SK-N-SH treated with all-trans-retinoic acid at 6 μM for 48 hours (cell line): Measurements from ENCODE around the gene IFNA13.
"Not testable (repeated sequence)": the region's sequence is repeated elsewhere in the genome, so short reads cannot be mapped to it uniquely, and the experiment has no call there.

Source experiments
- ATAC-seq: fragments of 200-7000 bp; cut with Tn5 transposase; 3 replicates; pipeline ENCODE4 v1.9.1; 2020; ENCODE audit warnings: mild to moderate bottlenecking, moderate library complexity
- ARNTL ChIP-seq: fragments of 450-650 bp; formaldehyde crosslinking; IDR thresholded peaks from 2 replicates; pipeline ENCODE4 v1.5.0; 2020; ENCODE audit warnings: low read depth, mild to moderate bottlenecking, moderate library complexity, borderline replicate concordance
- ESRRG ChIP-seq: fragments of 250-450 bp; sonication (Bioruptor Pico); IDR thresholded peaks from 2 replicates; pipeline ENCODE4 v1.6.1; 2021; ENCODE audit warnings: mild to moderate bottlenecking
- GLIS3 ChIP-seq: fragments of 250-450 bp; sonication (Bioruptor Pico); IDR thresholded peaks from 2 replicates; pipeline ENCODE4 v1.5.0; 2020; ENCODE audit warnings: mild to moderate bottlenecking, moderate library complexity
- ISL1 ChIP-seq: fragments of 250-450 bp; sonication (Bioruptor Pico); IDR thresholded peaks from 2 replicates; pipeline ENCODE4 v2.1.2; 2022; ENCODE audit warnings: mild to moderate bottlenecking, moderate library complexity
- OSR1 ChIP-seq: fragments of 250-450 bp; sonication (Bioruptor Pico); IDR thresholded peaks from 2 replicates; pipeline ENCODE4 v1.8.0; 2022; ENCODE audit warnings: moderate library complexity, mild to moderate bottlenecking, inconsistent platforms
- PPARA ChIP-seq: fragments of 250-450 bp; sonication (Bioruptor Pico); IDR thresholded peaks from 2 replicates; pipeline ENCODE4 v1.5.0; 2020; ENCODE audit warnings: mild to moderate bottlenecking, borderline replicate concordance
- RARB ChIP-seq: fragments of 250-450 bp; sonication (Bioruptor Pico); IDR thresholded peaks from 2 replicates; pipeline ENCODE4 v1.8.0; 2021; ENCODE audit warnings: mild to moderate bottlenecking, moderate library complexity
- TCF4 ChIP-seq: fragments of 250-450 bp; sonication (Bioruptor Pico); IDR thresholded peaks from 2 replicates; pipeline ENCODE4 v1.8.0; 2021; ENCODE audit warnings: mild to moderate bottlenecking, moderate library complexity, borderline replicate concordance
- TOX ChIP-seq: fragments of 250-450 bp; sonication (Bioruptor Pico); IDR thresholded peaks from 2 replicates; pipeline ENCODE4 v1.8.0; 2021; ENCODE audit warnings: mild to moderate bottlenecking, moderate library complexity, borderline replicate concordance
- ZC3H10 ChIP-seq: fragments of 250-450 bp; sonication (Bioruptor Pico); IDR thresholded peaks from 2 replicates; pipeline ENCODE4 v1.5.1; 2021; ENCODE audit warnings: mild to moderate bottlenecking, moderate library complexity
- ZFP3 ChIP-seq: fragments of 250-450 bp; sonication (Bioruptor Pico); IDR thresholded peaks from 2 replicates; pipeline ENCODE4 v1.5.0; 2020; ENCODE audit warnings: mild to moderate bottlenecking, moderate library complexity
- ZFP30 ChIP-seq: fragments of 450-650 bp; formaldehyde crosslinking; IDR thresholded peaks from 2 replicates; pipeline ENCODE4 v1.5.0; 2022; ENCODE audit warnings: mild to moderate bottlenecking, moderate library complexity
- ZNF565 ChIP-seq: fragments of 450-650 bp; formaldehyde crosslinking; conservative IDR thresholded peaks from 2 replicates; pipeline ENCODE4 v1.5.0; 2020; ENCODE audit warnings: low read depth, mild to moderate bottlenecking, moderate library complexity
- ZNF8 ChIP-seq: fragments of 450-650 bp; formaldehyde crosslinking; IDR thresholded peaks from 2 replicates; pipeline ENCODE4 v1.5.0; 2020; ENCODE audit warnings: mild to moderate bottlenecking, moderate library complexity
- TF ChIP-seq, protein P1 (sequence below): fragments of 250-450 bp; sonication (Bioruptor Pico); IDR thresholded peaks from 2 replicates; pipeline ENCODE4 v1.5.1; 2021; ENCODE audit warnings: mild to moderate bottlenecking, moderate library complexity
- TF ChIP-seq, protein P2 (sequence below): fragments of 250-450 bp; sonication (Bioruptor Pico); IDR thresholded peaks from 2 replicates; pipeline ENCODE4 v1.8.0; 2021; ENCODE audit warnings: low read depth, mild to moderate bottlenecking, moderate library complexity, borderline replicate concordance
- TF ChIP-seq, protein P3 (sequence below): fragments of 250-450 bp; sonication (Bioruptor Pico); IDR thresholded peaks from 2 replicates; pipeline ENCODE4 v1.8.0; 2020; ENCODE audit warnings: mild to moderate bottlenecking, moderate library complexity, borderline replicate concordance
- TF ChIP-seq, protein P4 (sequence below): fragments of 250-450 bp; sonication (Bioruptor Pico); IDR thresholded peaks from 2 replicates; pipeline ENCODE4 v1.5.0; 2020; ENCODE audit warnings: mild to moderate bottlenecking, moderate library complexity

Gene IFNA13

DNA sequence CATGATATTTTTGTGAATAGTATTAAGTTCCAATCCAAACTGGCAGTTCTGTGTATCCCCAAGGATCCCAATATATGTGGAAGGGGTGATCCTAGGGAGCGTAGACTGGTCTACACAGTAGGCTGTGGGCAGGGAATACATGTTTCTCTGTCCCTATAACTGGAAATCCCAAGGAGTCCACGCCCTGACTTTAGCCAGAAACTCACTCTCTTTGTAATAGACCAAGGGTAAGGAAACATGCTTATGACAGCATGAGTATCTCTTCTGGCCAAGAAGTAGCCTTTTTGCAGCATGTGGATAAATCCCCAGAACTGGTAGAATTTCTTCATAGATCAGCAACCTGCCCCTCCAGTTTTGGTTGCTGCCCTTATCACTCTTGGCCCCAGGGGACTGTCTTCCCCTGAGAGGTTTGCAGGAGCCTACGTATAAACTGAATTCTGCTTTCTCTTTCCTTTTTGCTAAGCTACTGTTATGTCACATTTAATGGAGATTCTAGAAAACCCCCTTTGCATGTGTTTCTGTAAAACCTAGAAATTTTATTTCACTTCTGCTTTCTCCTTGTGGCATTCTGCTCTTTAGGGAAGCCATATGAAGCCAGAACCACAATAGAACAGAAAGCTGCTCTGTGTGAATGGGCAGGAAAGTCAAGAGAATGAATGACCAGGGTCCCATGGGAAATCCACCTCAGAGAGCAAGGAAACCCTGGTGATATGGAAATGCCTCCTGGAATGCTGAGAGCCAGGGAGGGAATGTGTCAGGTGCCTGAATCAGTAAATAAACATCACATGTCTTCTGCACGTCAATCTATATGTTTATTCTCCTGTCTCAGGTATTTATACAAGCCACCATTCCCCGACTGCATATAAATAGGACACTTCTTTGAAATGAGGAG lies 13.8 kb upstream of the IFNA13 start:
- TF ChIP-seq ESRRG (CRISPR knock-in tag) (no peak), ZNF8 (CRISPR knock-in tag) (no peak), ZC3H10 (CRISPR knock-in tag) (no peak), TCF4 (no peak), PPARA (CRISPR knock-in tag) (no peak), OSR1 (CRISPR knock-in tag) (no peak), ARNTL (CRISPR knock-in tag) (no peak), ZFP30 (no peak), ZFP3 (CRISPR knock-in tag) (no peak), RARB (CRISPR knock-in tag) (no peak), GLIS3 (CRISPR knock-in tag) (no peak)
- TF ChIP-seq, protein P1, sequence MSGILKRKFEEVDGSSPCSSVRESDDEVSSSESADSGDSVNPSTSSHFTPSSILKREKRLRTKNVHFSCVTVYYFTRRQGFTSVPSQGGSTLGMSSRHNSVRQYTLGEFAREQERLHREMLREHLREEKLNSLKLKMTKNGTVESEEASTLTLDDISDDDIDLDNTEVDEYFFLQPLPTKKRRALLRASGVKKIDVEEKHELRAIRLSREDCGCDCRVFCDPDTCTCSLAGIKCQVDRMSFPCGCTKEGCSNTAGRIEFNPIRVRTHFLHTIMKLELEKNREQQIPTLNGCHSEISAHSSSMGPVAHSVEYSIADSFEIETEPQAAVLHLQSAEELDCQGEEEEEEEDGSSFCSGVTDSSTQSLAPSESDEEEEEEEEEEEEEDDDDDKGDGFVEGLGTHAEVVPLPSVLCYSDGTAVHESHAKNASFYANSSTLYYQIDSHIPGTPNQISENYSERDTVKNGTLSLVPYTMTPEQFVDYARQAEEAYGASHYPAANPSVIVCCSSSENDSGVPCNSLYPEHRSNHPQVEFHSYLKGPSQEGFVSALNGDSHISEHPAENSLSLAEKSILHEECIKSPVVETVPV, result no peak
- TF ChIP-seq, protein P2, sequence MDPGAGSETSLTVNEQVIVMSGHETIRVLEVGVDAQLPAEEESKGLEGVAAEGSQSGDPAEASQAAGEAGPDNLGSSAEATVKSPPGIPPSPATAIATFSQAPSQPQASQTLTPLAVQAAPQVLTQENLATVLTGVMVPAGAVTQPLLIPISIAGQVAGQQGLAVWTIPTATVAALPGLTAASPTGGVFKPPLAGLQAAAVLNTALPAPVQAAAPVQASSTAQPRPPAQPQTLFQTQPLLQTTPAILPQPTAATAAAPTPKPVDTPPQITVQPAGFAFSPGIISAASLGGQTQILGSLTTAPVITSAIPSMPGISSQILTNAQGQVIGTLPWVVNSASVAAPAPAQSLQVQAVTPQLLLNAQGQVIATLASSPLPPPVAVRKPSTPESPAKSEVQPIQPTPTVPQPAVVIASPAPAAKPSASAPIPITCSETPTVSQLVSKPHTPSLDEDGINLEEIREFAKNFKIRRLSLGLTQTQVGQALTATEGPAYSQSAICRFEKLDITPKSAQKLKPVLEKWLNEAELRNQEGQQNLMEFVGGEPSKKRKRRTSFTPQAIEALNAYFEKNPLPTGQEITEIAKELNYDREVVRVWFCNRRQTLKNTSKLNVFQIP (CRISPR knock-in tag), result no peak
- TF ChIP-seq, protein P3, sequence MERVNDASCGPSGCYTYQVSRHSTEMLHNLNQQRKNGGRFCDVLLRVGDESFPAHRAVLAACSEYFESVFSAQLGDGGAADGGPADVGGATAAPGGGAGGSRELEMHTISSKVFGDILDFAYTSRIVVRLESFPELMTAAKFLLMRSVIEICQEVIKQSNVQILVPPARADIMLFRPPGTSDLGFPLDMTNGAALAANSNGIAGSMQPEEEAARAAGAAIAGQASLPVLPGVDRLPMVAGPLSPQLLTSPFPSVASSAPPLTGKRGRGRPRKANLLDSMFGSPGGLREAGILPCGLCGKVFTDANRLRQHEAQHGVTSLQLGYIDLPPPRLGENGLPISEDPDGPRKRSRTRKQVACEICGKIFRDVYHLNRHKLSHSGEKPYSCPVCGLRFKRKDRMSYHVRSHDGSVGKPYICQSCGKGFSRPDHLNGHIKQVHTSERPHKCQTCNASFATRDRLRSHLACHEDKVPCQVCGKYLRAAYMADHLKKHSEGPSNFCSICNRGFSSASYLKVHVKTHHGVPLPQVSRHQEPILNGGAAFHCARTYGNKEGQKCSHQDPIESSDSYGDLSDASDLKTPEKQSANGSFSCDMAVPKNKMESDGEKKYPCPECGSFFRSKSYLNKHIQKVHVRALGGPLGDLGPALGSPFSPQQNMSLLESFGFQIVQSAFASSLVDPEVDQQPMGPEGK (CRISPR knock-in tag), result no peak
- TF ChIP-seq, protein P4, sequence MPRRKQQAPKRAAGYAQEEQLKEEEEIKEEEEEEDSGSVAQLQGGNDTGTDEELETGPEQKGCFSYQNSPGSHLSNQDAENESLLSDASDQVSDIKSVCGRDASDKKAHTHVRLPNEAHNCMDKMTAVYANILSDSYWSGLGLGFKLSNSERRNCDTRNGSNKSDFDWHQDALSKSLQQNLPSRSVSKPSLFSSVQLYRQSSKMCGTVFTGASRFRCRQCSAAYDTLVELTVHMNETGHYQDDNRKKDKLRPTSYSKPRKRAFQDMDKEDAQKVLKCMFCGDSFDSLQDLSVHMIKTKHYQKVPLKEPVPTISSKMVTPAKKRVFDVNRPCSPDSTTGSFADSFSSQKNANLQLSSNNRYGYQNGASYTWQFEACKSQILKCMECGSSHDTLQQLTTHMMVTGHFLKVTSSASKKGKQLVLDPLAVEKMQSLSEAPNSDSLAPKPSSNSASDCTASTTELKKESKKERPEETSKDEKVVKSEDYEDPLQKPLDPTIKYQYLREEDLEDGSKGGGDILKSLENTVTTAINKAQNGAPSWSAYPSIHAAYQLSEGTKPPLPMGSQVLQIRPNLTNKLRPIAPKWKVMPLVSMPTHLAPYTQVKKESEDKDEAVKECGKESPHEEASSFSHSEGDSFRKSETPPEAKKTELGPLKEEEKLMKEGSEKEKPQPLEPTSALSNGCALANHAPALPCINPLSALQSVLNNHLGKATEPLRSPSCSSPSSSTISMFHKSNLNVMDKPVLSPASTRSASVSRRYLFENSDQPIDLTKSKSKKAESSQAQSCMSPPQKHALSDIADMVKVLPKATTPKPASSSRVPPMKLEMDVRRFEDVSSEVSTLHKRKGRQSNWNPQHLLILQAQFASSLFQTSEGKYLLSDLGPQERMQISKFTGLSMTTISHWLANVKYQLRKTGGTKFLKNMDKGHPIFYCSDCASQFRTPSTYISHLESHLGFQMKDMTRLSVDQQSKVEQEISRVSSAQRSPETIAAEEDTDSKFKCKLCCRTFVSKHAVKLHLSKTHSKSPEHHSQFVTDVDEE (CRISPR knock-in tag), result no peak
- TF ChIP-seq, all 23 proteins: peak for 0
- no peak for ATAC-seq

DNA sequence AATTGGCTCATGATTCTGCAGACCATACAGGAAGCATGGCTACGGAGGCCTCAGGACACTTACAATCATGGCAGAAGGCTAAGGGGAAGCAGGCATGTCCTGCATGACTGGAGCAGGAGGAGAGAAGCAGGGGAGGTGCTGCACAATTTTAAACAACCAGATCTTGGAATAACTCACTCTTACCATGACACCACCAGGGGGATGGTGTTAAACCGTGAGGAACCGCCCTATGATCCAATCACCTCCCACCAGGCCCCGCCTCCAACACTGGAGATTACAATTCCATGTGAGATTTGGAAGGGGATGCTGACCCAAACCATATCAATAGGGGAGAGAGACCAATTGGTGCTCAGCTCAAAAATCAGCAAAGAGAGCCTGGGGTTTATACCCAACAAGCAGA lies 3.6 kb upstream of the IFNA13 start:
- ATAC-seq, result not testable (repeated sequence)

DNA sequence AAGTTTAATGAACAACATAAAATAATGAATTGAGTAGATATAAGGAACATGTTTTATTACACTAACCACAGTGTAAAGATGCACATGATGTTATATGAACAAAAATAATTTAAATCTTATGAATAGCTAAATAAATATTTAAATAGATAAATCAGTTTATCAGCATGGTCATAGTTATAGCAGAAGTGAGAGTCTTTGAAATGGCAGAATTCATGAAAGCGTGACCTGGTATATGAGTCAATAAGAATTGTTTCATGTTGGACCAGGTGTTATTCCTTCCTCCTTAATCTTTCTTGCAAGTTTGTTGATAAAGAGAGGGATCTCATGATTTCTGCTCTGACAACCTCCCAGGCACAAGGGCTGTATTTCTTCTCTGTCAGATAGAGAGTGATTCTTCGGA lies 688 bp downstream of the IFNA13 start:
- not testable (repeated sequence) for ATAC-seq

DNA sequence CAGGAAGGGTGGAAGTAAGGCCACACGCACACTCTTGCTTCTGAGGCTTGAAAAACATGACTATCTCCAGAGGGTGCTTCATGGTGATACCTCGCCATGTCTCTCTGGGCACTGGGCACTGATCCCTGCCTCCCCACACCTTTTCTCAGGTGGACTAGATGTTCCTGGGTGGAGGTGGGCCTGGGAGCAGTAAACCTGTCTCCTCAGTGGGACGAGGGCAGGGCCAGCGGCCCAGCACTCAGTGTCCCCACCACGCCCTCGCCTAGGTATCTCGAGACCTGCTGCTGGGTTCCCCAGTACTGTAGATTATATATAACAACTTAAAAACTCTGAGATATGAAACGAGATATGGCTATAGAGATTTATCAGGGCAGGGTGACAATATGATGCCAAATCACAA lies 5.6 kb downstream of the IFNA13 start:
- TF ChIP-seq PPARA (CRISPR knock-in tag) (no peak), ISL1 (CRISPR knock-in tag) (no peak), TOX (CRISPR knock-in tag) (no peak), GLIS3 (CRISPR knock-in tag) (no peak), ZNF565 (no peak), ARNTL (CRISPR knock-in tag) (no peak)
- no peak for ATAC-seq
